MM.1S (cell line): Measurements from ENCODE around the gene UBE2E2.

Experiments
- DNase-seq: peaks from one replicate; pipeline ENCODE4 v3.0.0-alpha.2; 2015
- H2AFZ ChIP-seq: fragments of 300-600 bp; sonication (generic); 2 replicates; pipeline ENCODE4 v1.6.0; 2016; ENCODE audit warnings: antibody characterized with exemption, low read length
- H3F3A ChIP-seq: fragments of 300-600 bp; sonication (generic); 2 replicates; pipeline ENCODE4 v1.6.1; 2016; ENCODE audit warnings: mild to moderate bottlenecking, antibody characterized with exemption, low read length, moderate library complexity, mixed read lengths; ENCODE audit not compliant: insufficient read depth
- H3K27ac ChIP-seq: fragments of 300-600 bp; sonication (generic); 2 replicates; pipeline ENCODE4 v1.5.1; 2016; ENCODE audit warnings: mild to moderate bottlenecking, low read length
- H3K27me3 ChIP-seq: fragments of 300-600 bp; sonication (generic); replicated peaks from 2 replicates; pipeline ENCODE4 v1.6.0; 2016; ENCODE audit warnings: low read length; ENCODE audit not compliant: insufficient read depth
- H3K36me3 ChIP-seq: fragments of 300-600 bp; sonication (generic); replicated peaks from 2 replicates; pipeline ENCODE4 v1.6.1; 2016; ENCODE audit warnings: mild to moderate bottlenecking, low read length, mixed read lengths; ENCODE audit not compliant: insufficient read depth
- H3K4me1 ChIP-seq: fragments of 300-600 bp; sonication (generic); 2 replicates; pipeline ENCODE4 v1.6.1; 2016; ENCODE audit warnings: low read length, mixed read lengths
- H3K4me2 ChIP-seq: fragments of 300-600 bp; sonication (generic); 2 replicates; pipeline ENCODE4 v1.6.0; 2016; ENCODE audit warnings: low read depth, low read length
- H3K4me3 ChIP-seq: fragments of 300-600 bp; sonication (generic); 2 replicates; pipeline ENCODE4 v1.5.1; 2016; ENCODE audit warnings: low read length, mixed read lengths
- H3K79me2 ChIP-seq: fragments of 300-600 bp; sonication (generic); 2 replicates; pipeline ENCODE4 v1.6.1; 2016; ENCODE audit warnings: mixed run types, low read length, mixed read lengths
- H3K9ac ChIP-seq: fragments of 300-600 bp; sonication (generic); 2 replicates; pipeline ENCODE4 v1.6.1; 2016; ENCODE audit warnings: low read length, mixed read lengths
- H3K9me2 ChIP-seq: fragments of 300-600 bp; sonication (generic); replicated peaks from 2 replicates; pipeline ENCODE4 v1.6.1; 2016; ENCODE audit warnings: mild to moderate bottlenecking, low read length, mixed read lengths; ENCODE audit not compliant: insufficient read depth
- H3K9me3 ChIP-seq: fragments of 300-600 bp; sonication (generic); replicated peaks from 2 replicates; pipeline ENCODE4 v1.6.1; 2016; ENCODE audit warnings: mild to moderate bottlenecking, low read length, mixed read lengths; ENCODE audit not compliant: insufficient read depth
- H4K20me1 ChIP-seq: fragments of 300-600 bp; sonication (generic); 2 replicates; pipeline ENCODE4 v1.6.1; 2016; ENCODE audit warnings: mild to moderate bottlenecking, low read length, moderate library complexity, mixed read lengths; ENCODE audit not compliant: insufficient read depth
- CTCF ChIP-seq: fragments of 300-600 bp; sonication (generic); IDR thresholded peaks from 2 replicates; pipeline ENCODE4 v1.5.1; 2016; ENCODE audit warnings: antibody characterized with exemption, low read length, mixed read lengths
- EZH2 ChIP-seq: fragments of 300-600 bp; sonication (generic); optimal IDR thresholded peaks from 2 replicates; pipeline ENCODE3; 2017; ENCODE audit warnings: low read depth, mild to moderate bottlenecking, antibody characterized with exemption, low read length, mixed read lengths
- EZH2phosphoT487 ChIP-seq: fragments of 300-600 bp; sonication (generic); IDR thresholded peaks from 2 replicates; pipeline ENCODE4 v1.6.1; 2018; ENCODE audit warnings: antibody characterized with exemption, low read length

UBE2E2 gene

GRCh38 chr3:23365066-23365465 is 161.9 kb downstream of the UBE2E2 start:
- no peak overlapping the region for H3K4me2 ChIP-seq
- TF ChIP-seq EZH2phosphoT487 (no peak), CTCF (no peak), EZH2 (no peak)
- no peaks in the 10 kb centered on the region for H3K27me3 ChIP-seq
- H4K20me1 ChIP-seq, result no peaks in the 10 kb centered on the region
- H2AFZ ChIP-seq, result no peak overlapping the region
- H3K9me3 ChIP-seq, result no peaks in the 10 kb centered on the region
- no peaks in the 10 kb centered on the region for H3K4me1 ChIP-seq
- H3K9me2 ChIP-seq, result no peaks in the 10 kb centered on the region
- H3K79me2 ChIP-seq, result peaks cover 12% of the 10 kb centered on the region; the same call in 1 of the 2 replicates
- DNase-seq, result no peak
- no peaks in the 10 kb centered on the region for H3F3A ChIP-seq
- no peak overlapping the region for H3K9ac ChIP-seq
- H3K4me3 ChIP-seq, result no peak overlapping the region
- H3K36me3 ChIP-seq, result no peaks in the 10 kb centered on the region
- no peak overlapping the region for H3K27ac ChIP-seq

GRCh38 chr3:23368731-23369130 is 165.6 kb downstream of the UBE2E2 start:
- TF ChIP-seq EZH2phosphoT487, result no peak
- no peak for TF ChIP-seq CTCF
- no peak for TF ChIP-seq EZH2
- H3K27me3 ChIP-seq, result no peaks in the 10 kb centered on the region
- no peaks in the 10 kb centered on the region for H3K36me3 ChIP-seq
- no peak overlapping the region for H3K4me3 ChIP-seq
- H3F3A ChIP-seq, result no peaks in the 10 kb centered on the region
- H3K4me2 ChIP-seq, result no peak overlapping the region
- H3K9me2 ChIP-seq, result no peaks in the 10 kb centered on the region
- no peak for DNase-seq
- H3K27ac ChIP-seq, result no peak overlapping the region
- no peak overlapping the region for H2AFZ ChIP-seq
- H3K79me2 ChIP-seq, result peaks cover 16% of the 10 kb centered on the region; the same call in 1 of the 2 replicates
- H4K20me1 ChIP-seq, result no peaks in the 10 kb centered on the region
- H3K9ac ChIP-seq, result no peak overlapping the region
- no peaks in the 10 kb centered on the region for H3K9me3 ChIP-seq
- H3K4me1 ChIP-seq, result no peaks in the 10 kb centered on the region

- Histone ChIP-seq H3K27me3 (no peaks in the 10 kb centered on the region), H2AFZ (no peak overlapping the region), H3K4me3 (no peak overlapping the region), H3K27ac (no peak overlapping the region), H3K4me1 (peaks cover 10% of the 10 kb centered on the region), H3K9me3 (no peaks in the 10 kb centered on the region), H4K20me1 (no peaks in the 10 kb centered on the region), H3K9ac (no peak overlapping the region), H3F3A (0 out of 2 replicates have a peak, but pooled peaks cover 2% of the 10 kb centered on the region), H3K4me2 (no peak overlapping the region), H3K79me2 (peaks cover 12% of the 10 kb centered on the region; the same call in 1 of the 2 replicates), H3K9me2 (no peaks in the 10 kb centered on the region), H3K36me3 (no peaks in the 10 kb centered on the region)
- TF ChIP-seq CTCF (no peak), EZH2 (no peak), EZH2phosphoT487 (no peak)
- no peak for DNase-seq
These were observed 169.2 kb downstream of the UBE2E2 start for GRCh38 chr3:23372285-23372684.
